ENCODE results near the gene THSD4. TPM values are rescaled to one million over a fixed set of nuclear protein-coding genes. Genes with fewer than 3 reads are reported as not detected.

THSD4 gene
- total and polyA plus RNA-seq, 2 of the 8 experiments (the other 6 are each of a cell fraction or from before 2014, with no cell fraction given): 2.5 to 6.2 TPM

DNA sequence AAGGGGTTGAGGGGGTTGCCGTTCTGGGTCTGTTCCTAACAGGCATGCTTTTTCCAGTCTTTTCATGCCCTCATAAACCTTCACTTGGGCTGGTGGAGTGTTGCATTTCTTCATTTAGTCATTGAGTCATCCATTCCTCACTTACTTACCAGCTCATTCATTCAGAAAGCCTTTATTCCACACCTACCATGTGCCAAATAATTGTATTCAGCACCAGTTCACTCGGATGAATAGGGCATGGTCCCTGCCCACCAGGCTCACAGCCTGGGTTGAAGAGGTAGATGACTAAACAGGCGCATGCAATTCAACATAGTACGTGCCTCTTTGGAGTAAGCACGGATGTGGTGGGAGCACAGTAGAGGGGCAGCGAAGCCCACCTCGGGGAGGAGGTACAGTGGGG is 35.1 kb upstream of the THSD4 start:
- no peaks in the 10 kb centered on the region for H3K79me1 ChIP-seq (ENCODE audit: low read depth, low read length)
- H4K91ac ChIP-seq (replicated peaks; ENCODE audit: insufficient read length, low read length): no peak overlapping the region
- no peaks in the 10 kb centered on the region for H3K79me2 ChIP-seq (ENCODE audit: control insufficient read depth in 1 of 2, insufficient read depth in 2 of 2, low read length in 2 of 2)
- no peak for FAIRE-seq
- H2BK5ac ChIP-seq (ENCODE audit: low read depth, low read length): no peak overlapping the region
- no peak overlapping the region for H2AK5ac ChIP-seq (ENCODE audit: low read depth, low read length)
- no peaks in the 10 kb centered on the region for H3K36me3 ChIP-seq (ENCODE audit: control insufficient read depth in 2 of 4, insufficient read depth in 4 of 4, low read length in 3 of 4)
- no peaks in the 10 kb centered on the region for H4K20me1 ChIP-seq (replicated peaks in 1 of 2; ENCODE audit: control insufficient read depth in 1 of 2, insufficient read depth in 2 of 2, low read length in 2 of 2)
- no peak overlapping the region for H4K8ac ChIP-seq (ENCODE audit: extremely low read depth, insufficient read depth, low read length)
- no peak overlapping the region; the same call in 1 of the 2 replicates for H3K18ac ChIP-seq (ENCODE audit: extremely low read depth, low read length)
- H2BK12ac ChIP-seq (ENCODE audit: low read depth, low read length): no peak overlapping the region
- H3K23me2 ChIP-seq (ENCODE audit: low read depth, low read length): no peaks in the 10 kb centered on the region
- TF ChIP-seq KDM5A (IDR thresholded peaks at IDR 0.05; ENCODE audit: low read length) (no peak), RBBP5 (IDR thresholded peaks at IDR 0.05; ENCODE audit: borderline replicate concordance, low read depth, low read length) (no peak), JUND (IDR thresholded peaks at IDR 0.05; ENCODE audit: low read length) (no peak), RAD21 (IDR thresholded peaks at IDR 0.05 in 1 of 2, conservative IDR thresholded peaks at IDR 0.05 in 1 of 2; ENCODE audit: low read depth in 2 of 2, low read length in 2 of 2) (no peak)
- 96% methylated on average over 7 of the region's 7 CpGs; no CpG with 5 or more reads in 1 of the 2 experiments for WGBS, 2 experiments (ENCODE audit: extremely low coverage in 1 of 2, insufficient coverage in 1 of 2, insufficient read length in 1 of 2, insufficient replicate concordance in 2 of 2, low coverage in 1 of 2, low lambda C conversion rate in 2 of 2, missing lambda C conversion rate in 1 of 2)
- peaks cover 0 to 6% (median 2%) of the 10 kb centered on the region in 4 experiments; a peak in 4 of 7 replicates for H3K4me1 ChIP-seq (replicated peaks in 1 of 4; ENCODE audit: control insufficient read depth in 3 of 4, insufficient read depth in 4 of 4, low read length in 3 of 4)
- POLR2A ChIA-PET (ENCODE audit: partially characterized antibody): no interaction called here
- no peak overlapping the region for H4K5ac ChIP-seq (ENCODE audit: insufficient read length, low read depth, low read length)
- CTCF ChIA-PET (ENCODE audit: partially characterized antibody): no interaction called here
- H2BK15ac ChIP-seq (ENCODE audit: low read length): no peak overlapping the region
- DNase-seq (ENCODE audit: low read depth in 1 of 2, low spot score in 2 of 2): no peak
- no peak overlapping the region for H3K4ac ChIP-seq (replicated peaks; ENCODE audit: insufficient read length, low read depth, low read length)
- H3K9me3 ChIP-seq (ENCODE audit: insufficient read depth in 2 of 2, low read depth in 1 of 2, low read length in 1 of 2): no peaks in the 10 kb centered on the region
- H2AFZ ChIP-seq (ENCODE audit: low read length): no peak overlapping the region
- H3K27me3 ChIP-seq (replicated peaks in 1 of 4; ENCODE audit: control insufficient read depth in 3 of 4, extremely low read depth in 1 of 4, insufficient read depth in 3 of 4, low read length in 3 of 4): peaks cover 0 to 24% (median 14%) of the 10 kb centered on the region in 4 experiments; a peak in 6 of 7 replicates
- H3K14ac ChIP-seq (ENCODE audit: insufficient read length): no peak overlapping the region
- H3K4me3 ChIP-seq (ENCODE audit: extremely low read depth in 1 of 4, insufficient read depth in 2 of 4, low read depth in 3 of 4, low read length in 4 of 4): no peak overlapping the region
- H2BK120ac ChIP-seq (replicated peaks; ENCODE audit: low read depth, low read length): no peak overlapping the region
- no peak overlapping the region for H3K9ac ChIP-seq (replicated peaks in 1 of 4; ENCODE audit: extremely low read depth in 1 of 4, low read depth in 3 of 4, low read length in 3 of 4)
- H3K23ac ChIP-seq (ENCODE audit: insufficient read length): no peak overlapping the region
- H3K4me2 ChIP-seq (ENCODE audit: insufficient read depth in 1 of 2, low read depth in 2 of 2, low read length in 2 of 2): no peak overlapping the region
- no peak overlapping the region for H3K56ac ChIP-seq (replicated peaks; ENCODE audit: insufficient read length, low read depth, low read length)
- H3K27ac ChIP-seq (ENCODE audit: low read depth, low read length): no peak overlapping the region
- H2BK20ac ChIP-seq (ENCODE audit: low read length): no peak overlapping the region

Measured in H1 (cell line).